NOMO-1 (cell line): ENCODE measurements around the gene GTPBP3.

Source experiments
- DNase-seq, 2 experiments: peaks; one replicate each; lab custom pipeline; 2025; ENCODE audit not compliant: unreplicated experiment in 2 of 2; lab: John Stamatoyannopoulos, UW

Gene GTPBP3

GRCh38 chr19:17327068-17327653 lies 10.2 kb upstream of the GTPBP3 start:
- DNase-seq: no peak

DNA sequence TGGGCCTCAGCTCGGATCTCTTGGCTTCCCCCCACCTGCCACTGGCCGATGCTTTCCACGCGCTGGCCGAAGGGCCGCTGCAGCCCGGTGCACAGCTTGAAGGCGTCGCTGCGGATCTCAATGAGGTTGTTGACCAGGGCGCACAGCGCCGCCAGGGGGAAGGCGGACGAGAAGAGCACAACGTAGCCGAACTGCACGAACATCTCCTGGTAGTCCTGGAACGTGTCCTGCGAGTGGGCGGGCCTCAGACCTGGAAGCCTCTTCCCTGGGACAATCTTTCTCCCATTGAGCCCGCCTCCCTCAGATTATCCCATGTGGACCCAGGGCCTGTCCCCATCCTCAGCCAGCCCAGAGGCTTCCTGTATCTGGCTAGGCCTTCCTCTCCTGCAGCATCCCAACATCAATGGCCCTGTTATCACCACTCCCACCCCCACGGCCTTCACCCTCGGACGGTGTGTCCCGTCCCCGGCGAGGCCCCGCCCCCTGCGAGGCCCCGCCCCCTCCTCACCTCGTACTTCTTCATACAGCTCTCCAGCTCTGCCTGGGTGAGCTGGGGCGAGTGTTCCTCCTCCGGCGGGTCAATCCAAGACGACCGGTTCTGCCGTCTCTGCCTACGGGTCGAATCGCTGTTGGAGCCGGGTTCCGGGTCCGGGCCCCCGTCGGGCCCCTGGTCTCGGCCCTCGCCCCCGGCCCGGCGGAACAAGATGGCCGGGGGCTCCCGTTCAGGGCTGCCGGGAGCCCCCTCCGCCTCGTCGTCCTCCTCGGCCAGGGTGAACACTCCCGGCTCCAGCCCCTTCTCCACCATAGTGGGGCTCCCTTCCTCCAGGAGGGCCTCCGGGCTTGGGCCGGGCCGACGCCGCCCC lies 9.5 kb upstream of the GTPBP3 start:
- DNase-seq: no peak

GRCh38 chr19:17328517-17329365 lies 8.6 kb upstream of the GTPBP3 start:
- DNase-seq: no peak

- no peak for DNase-seq
These were observed 7.7 kb upstream of the GTPBP3 start for GRCh38 chr19:17329366-17330261.

- DNase-seq: no peak
These were observed 6.9 kb upstream of the GTPBP3 start for GRCh38 chr19:17330262-17331044.

DNA sequence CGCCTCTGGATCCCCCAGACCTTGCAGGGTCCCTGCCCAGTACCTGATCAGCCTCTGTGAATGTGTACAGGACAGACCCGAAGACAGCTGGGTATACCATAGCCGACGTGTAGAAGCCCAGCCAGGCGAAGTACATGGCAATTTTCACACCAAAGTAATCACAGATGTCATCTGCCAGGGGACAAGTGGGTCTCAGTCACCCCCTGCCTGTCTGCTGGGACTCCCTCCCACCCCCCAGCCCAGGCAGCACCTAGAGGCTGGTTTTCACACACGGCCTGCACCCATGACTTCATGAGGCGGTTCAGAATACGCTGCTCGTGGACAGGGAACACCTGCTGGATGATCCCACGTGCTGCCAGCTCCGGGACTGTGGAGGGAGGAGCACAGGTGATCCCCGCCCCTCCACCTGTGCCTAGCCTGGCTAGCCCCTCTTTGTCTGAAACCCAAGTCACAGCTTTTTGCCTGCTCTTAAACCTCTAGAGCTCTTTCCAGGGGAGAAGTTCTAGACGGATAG lies 6.3 kb upstream of the GTPBP3 start:
- DNase-seq: no peak

- no peak for DNase-seq
These were observed 5.0 kb upstream of the GTPBP3 start for GRCh38 chr19:17332360-17332676.

GRCh38 chr19:17332677-17333581 lies 4.4 kb upstream of the GTPBP3 start:
- DNase-seq: peak in 1 of 2 experiments; percentile 12

GRCh38 chr19:17333611-17334413 lies 3.5 kb upstream of the GTPBP3 start:
- peak; percentile 90 to 94 for DNase-seq

- DNase-seq: peak; percentile 92 to 93
These were observed 2.6 kb upstream of the GTPBP3 start, which contains the start of gene ANO8 for GRCh38 chr19:17334414-17335409. TSS of gene ANO8 (minus strand) at chr19:17334855. CDS start at chr19:17334670, 185 bp downstream.

DNA sequence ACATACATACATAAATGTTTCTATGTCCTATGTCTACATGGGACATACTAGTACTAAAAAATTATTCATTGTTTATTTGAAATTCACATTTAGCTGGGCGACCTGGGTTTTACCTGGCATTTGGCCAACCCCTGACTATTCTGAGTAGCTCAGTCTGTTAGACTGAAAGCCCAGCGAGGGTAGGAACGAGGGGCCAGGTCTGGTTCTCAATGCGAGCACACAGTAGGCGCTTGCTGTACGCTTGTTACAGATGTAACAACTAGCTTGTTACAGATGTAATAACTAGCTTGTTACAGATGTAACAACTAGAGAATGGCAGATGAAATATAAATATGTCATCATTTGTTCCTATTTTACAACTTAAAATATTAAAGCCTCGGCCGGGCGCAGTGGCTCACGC lies 1.8 kb upstream of the GTPBP3 start:
- DNase-seq: no peak

DNA sequence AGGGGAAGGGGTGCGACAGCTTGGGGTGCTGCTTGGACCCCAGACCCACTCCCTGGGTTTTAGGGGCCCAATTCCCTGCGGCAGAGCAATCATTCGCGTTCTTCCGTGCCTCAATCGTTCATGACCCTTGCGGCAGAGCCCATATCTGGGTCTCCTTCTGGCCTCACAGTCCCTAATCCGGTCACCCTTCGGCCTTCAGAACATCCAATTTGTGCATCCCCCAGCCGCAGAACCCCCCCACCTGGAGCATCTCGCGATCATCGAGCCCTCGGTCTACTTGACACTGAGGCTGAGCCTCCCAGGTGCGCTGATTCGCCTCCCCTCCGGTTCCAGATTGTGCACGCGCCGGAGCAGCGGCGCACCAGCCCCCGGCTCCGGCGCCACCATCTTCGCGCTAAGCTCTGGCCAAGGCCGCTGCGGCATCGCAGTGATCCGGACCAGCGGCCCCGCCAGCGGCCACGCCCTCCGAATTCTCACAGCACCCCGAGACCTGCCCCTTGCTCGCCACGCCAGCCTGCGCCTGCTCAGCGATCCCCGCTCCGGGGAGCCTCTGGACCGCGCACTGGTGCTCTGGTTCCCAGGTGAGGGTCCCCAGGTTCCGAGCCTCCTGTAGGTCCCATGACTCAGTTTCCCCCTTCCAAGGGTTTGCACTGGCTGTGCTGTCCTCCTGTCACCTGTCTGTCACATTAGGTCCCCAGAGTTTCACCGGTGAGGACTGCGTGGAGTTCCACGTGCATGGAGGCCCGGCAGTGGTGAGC lies 501 bp downstream of the GTPBP3 start:
- DNase-seq: peak; percentile 5 to 25

DNA sequence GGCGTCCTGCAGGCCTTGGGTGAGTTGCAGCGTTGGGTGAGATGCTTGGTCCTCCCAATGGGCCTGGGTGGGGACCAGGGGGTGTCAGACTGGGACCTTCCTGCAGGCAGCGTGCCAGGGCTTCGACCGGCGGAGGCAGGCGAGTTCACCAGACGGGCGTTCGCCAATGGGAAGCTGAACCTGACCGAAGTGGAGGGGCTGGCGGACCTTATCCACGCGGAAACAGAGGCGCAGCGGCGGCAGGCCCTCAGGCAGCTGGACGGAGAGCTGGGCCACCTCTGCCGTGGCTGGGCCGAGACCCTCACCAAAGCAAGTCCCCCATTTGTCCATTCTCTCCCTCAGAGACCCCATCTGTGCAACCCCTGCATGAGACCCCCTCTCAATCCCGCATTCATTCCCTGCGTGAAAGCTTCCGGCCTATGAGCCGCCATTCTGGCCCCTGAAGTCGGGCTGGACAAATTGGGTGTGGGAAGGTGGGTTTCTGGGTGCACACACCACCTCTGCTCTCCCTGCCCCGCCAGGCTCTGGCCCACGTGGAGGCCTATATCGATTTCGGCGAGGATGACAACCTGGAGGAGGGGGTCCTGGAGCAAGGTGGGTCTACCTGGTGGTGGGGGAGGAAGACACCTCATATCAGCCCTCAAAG lies 1.2 kb downstream of the GTPBP3 start:
- no peak for DNase-seq

DNA sequence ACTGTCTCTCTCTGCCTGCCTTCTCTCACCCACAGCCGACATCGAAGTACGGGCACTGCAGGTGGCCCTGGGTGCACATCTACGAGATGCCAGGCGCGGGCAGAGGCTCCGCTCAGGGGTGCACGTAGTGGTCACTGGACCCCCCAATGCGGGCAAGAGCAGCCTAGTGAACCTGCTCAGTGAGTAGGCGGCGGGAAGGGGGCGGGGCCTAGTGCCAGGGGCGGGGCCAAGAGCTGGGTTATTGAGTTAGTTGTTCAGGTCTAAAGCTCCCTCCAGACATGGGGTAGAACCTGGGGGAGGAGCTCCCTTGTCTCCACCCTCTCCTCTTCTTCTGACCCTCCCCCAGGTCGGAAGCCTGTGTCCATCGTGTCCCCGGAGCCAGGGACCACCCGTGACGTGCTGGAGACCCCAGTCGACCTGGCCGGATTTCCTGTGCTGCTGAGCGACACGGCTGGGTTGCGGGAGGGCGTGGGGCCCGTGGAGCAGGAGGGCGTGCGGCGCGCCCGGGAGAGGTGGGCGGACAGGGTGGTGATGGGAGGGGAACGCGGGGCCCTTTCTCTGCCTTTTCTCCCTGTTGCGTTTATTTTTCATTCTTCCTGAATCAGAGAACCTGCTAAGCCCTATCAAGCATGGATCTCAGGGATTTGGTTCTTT lies 1.9 kb downstream of the GTPBP3 start:
- DNase-seq: no peak
